Stimulated activated memory B cell treated with anti-CD40 and anti-IgM and Interleukin-4, amounts not matched to agents 10 μg/mL and 1 μg/mL and 100 μg/mL, for 72 hours (primary cell): Measurements from ENCODE around the gene NFASC.

Experiments
- ATAC-seq: fragments of 150-1000 bp; cut with Tn5 transposase; 2 replicates; pipeline ENCODE4 v1.10.0; 2021
- H3K27ac Mint-ChIP-seq: one replicate; pipeline ENCODE4 v1.8.0; 2022; ENCODE audit warnings: mild to moderate bottlenecking, mixed read lengths
- H3K27me3 Mint-ChIP-seq: one replicate; pipeline ENCODE4 v1.8.0; 2022; ENCODE audit warnings: mixed read lengths
- H3K36me3 Mint-ChIP-seq: one replicate; pipeline ENCODE4 v1.8.0; 2022; ENCODE audit warnings: mixed read lengths
- H3K4me1 Mint-ChIP-seq: one replicate; pipeline ENCODE4 v1.8.0; 2022; ENCODE audit warnings: mixed read lengths
- H3K4me3 Mint-ChIP-seq: one replicate; pipeline ENCODE4 v1.8.0; 2022; ENCODE audit warnings: mild to moderate bottlenecking, moderate library complexity, mixed read lengths
- H3K9me3 Mint-ChIP-seq: one replicate; pipeline ENCODE4 v1.8.0; 2022; ENCODE audit warnings: mixed read lengths

NFASC gene

GRCh38 chr1:205057808-205058575 is 187.3 kb downstream of the NFASC start:
- Mint-ChIP-seq H3K4me1 (peaks cover 9% of the 10 kb centered on the region), H3K4me3 (no peak overlapping the region), H3K27me3 (peaks cover 32% of the 10 kb centered on the region), H3K9me3 (no peaks in the 10 kb centered on the region), H3K27ac (no peak overlapping the region), H3K36me3 (no peaks in the 10 kb centered on the region)
- no peak for ATAC-seq

GRCh38 chr1:205058853-205059252 is 188.2 kb downstream of the NFASC start:
- no peaks in the 10 kb centered on the region for H3K9me3 Mint-ChIP-seq
- peaks cover 9% of the 10 kb centered on the region for H3K4me1 Mint-ChIP-seq
- peaks cover 25% of the 10 kb centered on the region for H3K27me3 Mint-ChIP-seq
- H3K36me3 Mint-ChIP-seq = no peaks in the 10 kb centered on the region
- ATAC-seq = no peak
- no peak overlapping the region for H3K4me3 Mint-ChIP-seq
- H3K27ac Mint-ChIP-seq = no peak overlapping the region

- Mint-ChIP-seq H3K36me3 (no peaks in the 10 kb centered on the region), H3K4me1 (peaks cover 9% of the 10 kb centered on the region), H3K4me3 (no peak overlapping the region), H3K9me3 (no peaks in the 10 kb centered on the region), H3K27ac (no peak overlapping the region), H3K27me3 (peaks cover 21% of the 10 kb centered on the region)
- no peak for ATAC-seq
These were observed 189.0 kb downstream of the NFASC start for GRCh38 chr1:205059660-205060059.

- Mint-ChIP-seq H3K4me1 (peaks cover 9% of the 10 kb centered on the region), H3K4me3 (no peak overlapping the region), H3K36me3 (no peaks in the 10 kb centered on the region), H3K27ac (no peak overlapping the region), H3K27me3 (peaks cover 12% of the 10 kb centered on the region), H3K9me3 (no peaks in the 10 kb centered on the region)
- no peak for ATAC-seq
These were observed 190.1 kb downstream of the NFASC start for GRCh38 chr1:205060746-205061145.

GRCh38 chr1:205061227-205061626 is 190.6 kb downstream of the NFASC start:
- no peaks in the 10 kb centered on the region for H3K36me3 Mint-ChIP-seq
- H3K9me3 Mint-ChIP-seq = no peaks in the 10 kb centered on the region
- H3K4me1 Mint-ChIP-seq = peaks cover 9% of the 10 kb centered on the region
- no peak overlapping the region for H3K4me3 Mint-ChIP-seq
- H3K27ac Mint-ChIP-seq = no peak overlapping the region
- no peak for ATAC-seq
- peaks cover 12% of the 10 kb centered on the region for H3K27me3 Mint-ChIP-seq

GRCh38 chr1:205061665-205062069 is 191.0 kb downstream of the NFASC start:
- H3K4me3 Mint-ChIP-seq = peak overlapping the region; percentile 37
- H3K36me3 Mint-ChIP-seq = no peaks in the 10 kb centered on the region
- peaks cover 12% of the 10 kb centered on the region for H3K27me3 Mint-ChIP-seq
- ATAC-seq = peak; percentile 67
- H3K4me1 Mint-ChIP-seq = peaks cover 9% of the 10 kb centered on the region
- no peaks in the 10 kb centered on the region for H3K9me3 Mint-ChIP-seq
- no peak overlapping the region for H3K27ac Mint-ChIP-seq

- ATAC-seq = no peak
- Mint-ChIP-seq H3K9me3 (no peaks in the 10 kb centered on the region), H3K36me3 (no peaks in the 10 kb centered on the region), H3K27me3 (peaks cover 12% of the 10 kb centered on the region), H3K4me1 (peaks cover 9% of the 10 kb centered on the region), H3K27ac (no peak overlapping the region), H3K4me3 (no peak overlapping the region)
These were observed 191.7 kb downstream of the NFASC start for GRCh38 chr1:205062319-205062718.

- H3K4me3 Mint-ChIP-seq = no peak overlapping the region
- no peaks in the 10 kb centered on the region for H3K36me3 Mint-ChIP-seq
- H3K4me1 Mint-ChIP-seq = peaks cover 9% of the 10 kb centered on the region
These were observed 192.2 kb downstream of the NFASC start for GRCh38 chr1:205062895-205063294.

GRCh38 chr1:205064301-205064700 is 193.6 kb downstream of the NFASC start:
- peaks cover 9% of the 10 kb centered on the region for H3K4me1 Mint-ChIP-seq
- no peak for ATAC-seq
- no peak overlapping the region for H3K27ac Mint-ChIP-seq
- no peaks in the 10 kb centered on the region for H3K27me3 Mint-ChIP-seq
- no peaks in the 10 kb centered on the region for H3K9me3 Mint-ChIP-seq
- H3K36me3 Mint-ChIP-seq = no peaks in the 10 kb centered on the region
- no peak overlapping the region for H3K4me3 Mint-ChIP-seq

More at GRCh38 chr1:205062895-205063294, 192.2 kb downstream of the NFASC start:
- Mint-ChIP-seq H3K9me3 (no peaks in the 10 kb centered on the region), H3K27me3 (peaks cover 12% of the 10 kb centered on the region), H3K27ac (no peak overlapping the region)
- no peak for ATAC-seq

GRCh38 chr1:205064741-205065316 is 194.2 kb downstream of the NFASC start:
- H3K4me1 Mint-ChIP-seq = peaks cover 9% of the 10 kb centered on the region
- H3K9me3 Mint-ChIP-seq = no peaks in the 10 kb centered on the region
- no peak overlapping the region for H3K27ac Mint-ChIP-seq
- H3K27me3 Mint-ChIP-seq = no peaks in the 10 kb centered on the region
- no peak overlapping the region for H3K4me3 Mint-ChIP-seq
- ATAC-seq = no peak
- no peaks in the 10 kb centered on the region for H3K36me3 Mint-ChIP-seq

- ATAC-seq = no peak
- no peak overlapping the region for H3K4me3 Mint-ChIP-seq
These were observed 195.0 kb downstream of the NFASC start for GRCh38 chr1:205065666-205066065.

GRCh38 chr1:205066141-205066818 is 195.6 kb downstream of the NFASC start:
- no peak overlapping the region for H3K4me3 Mint-ChIP-seq
- H3K36me3 Mint-ChIP-seq = no peaks in the 10 kb centered on the region
- no peak for ATAC-seq
- H3K9me3 Mint-ChIP-seq = no peaks in the 10 kb centered on the region
- H3K27me3 Mint-ChIP-seq = no peaks in the 10 kb centered on the region
- no peak overlapping the region for H3K27ac Mint-ChIP-seq
- H3K4me1 Mint-ChIP-seq = peaks cover 9% of the 10 kb centered on the region

More at GRCh38 chr1:205065666-205066065, 195.0 kb downstream of the NFASC start:
- Mint-ChIP-seq H3K36me3 (no peaks in the 10 kb centered on the region), H3K27ac (no peak overlapping the region), H3K9me3 (no peaks in the 10 kb centered on the region), H3K4me1 (peaks cover 9% of the 10 kb centered on the region), H3K27me3 (no peaks in the 10 kb centered on the region)

- Mint-ChIP-seq H3K36me3 (no peaks in the 10 kb centered on the region), H3K9me3 (no peaks in the 10 kb centered on the region), H3K4me1 (peaks cover 2% of the 10 kb centered on the region), H3K27me3 (no peaks in the 10 kb centered on the region), H3K27ac (no peak overlapping the region), H3K4me3 (no peak overlapping the region)
- ATAC-seq = no peak
These were observed 196.4 kb downstream of the NFASC start for GRCh38 chr1:205067031-205067430.

- no peak for ATAC-seq
- H3K27ac Mint-ChIP-seq = no peak overlapping the region
- H3K36me3 Mint-ChIP-seq = no peaks in the 10 kb centered on the region
- no peaks in the 10 kb centered on the region for H3K9me3 Mint-ChIP-seq
- H3K4me3 Mint-ChIP-seq = no peak overlapping the region
- H3K27me3 Mint-ChIP-seq = no peaks in the 10 kb centered on the region
- no peaks in the 10 kb centered on the region for H3K4me1 Mint-ChIP-seq
These were observed 197.3 kb downstream of the NFASC start for GRCh38 chr1:205068001-205068400.

GRCh38 chr1:205068457-205069040 is 197.9 kb downstream of the NFASC start:
- H3K36me3 Mint-ChIP-seq = no peaks in the 10 kb centered on the region
- no peak for ATAC-seq
- H3K4me1 Mint-ChIP-seq = no peaks in the 10 kb centered on the region
- H3K27me3 Mint-ChIP-seq = no peaks in the 10 kb centered on the region
- no peaks in the 10 kb centered on the region for H3K9me3 Mint-ChIP-seq
- H3K4me3 Mint-ChIP-seq = no peak overlapping the region
- H3K27ac Mint-ChIP-seq = no peak overlapping the region
